ENCODE data around the gene SOX9. TPM values are rescaled to one million over a fixed set of nuclear protein-coding genes. Genes with fewer than 3 reads are reported as not detected.

SOX9 gene
- total RNA-seq (2021) = 1.2 and 1.3 TPM in 2 replicates
- long read RNA-seq, partial matches to known transcripts = 0 of 2 reads
- long read RNA-seq, other reads (novel, unspliced or antisense) = 2 of 2 reads

DNA sequence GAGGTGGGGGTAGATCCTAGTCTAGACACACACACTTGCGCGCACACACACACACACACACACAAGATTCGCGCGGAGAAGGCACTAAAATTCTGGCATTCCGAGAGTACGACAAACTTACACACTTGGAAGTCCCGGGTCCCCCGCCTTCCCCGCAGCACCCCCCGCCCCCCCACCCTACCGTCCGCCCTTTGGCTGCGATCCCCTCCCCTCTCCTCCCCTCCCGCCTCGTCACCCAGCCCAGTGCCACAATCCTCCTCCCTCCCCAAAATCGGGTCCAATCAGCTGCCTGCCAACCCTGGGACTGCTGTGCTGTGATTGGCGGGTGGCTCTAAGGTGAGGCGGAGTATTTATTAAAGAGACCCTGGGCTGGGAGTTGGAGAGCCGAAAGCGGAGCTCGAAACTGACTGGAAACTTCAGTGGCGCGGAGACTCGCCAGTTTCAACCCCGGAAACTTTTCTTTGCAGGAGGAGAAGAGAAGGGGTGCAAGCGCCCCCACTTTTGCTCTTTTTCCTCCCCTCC, at the start of gene SOX9:
Gene SOX9, plus strand, starts transcription at position 379 of the 522 bp plus-strand sequence. CDS start 372 bp downstream, outside the sequence.
- peak within 1 kb of the TSS; percentile 4; the same call in 1 of the 2 replicates for H3K14ac ChIP-seq (ENCODE audit: insufficient read depth, low read length)
- no CpG with 5 or more reads among the region's 27 CpGs for WGBS (ENCODE audit: extremely low coverage, insufficient read length, low lambda C conversion rate)
- H4K5ac ChIP-seq (ENCODE audit: insufficient read length, low read depth, low read length) = no peak within 1 kb of the TSS
- H2AFZ ChIP-seq (ENCODE audit: low read length) = no peak within 1 kb of the TSS
- no peak within 1 kb of the TSS for H3K18ac ChIP-seq (ENCODE audit: insufficient read length, low read depth, low read length)
- H3K9me3 Mint-ChIP-seq = no peaks in the 10 kb centered on the region; a peak in 2 of 5 replicates
- no peak within 1 kb of the TSS for H4K8ac ChIP-seq (replicated peaks; ENCODE audit: insufficient read length, low read depth, low read length)
- DNase-seq = peak; percentile 98
- no peak within 1 kb of the TSS for H2BK20ac ChIP-seq (ENCODE audit: low read depth, low read length, poor library complexity, severe bottlenecking)
- no peak within 1 kb of the TSS for H3K23ac ChIP-seq (ENCODE audit: insufficient read length, low read depth, low read length)
- TF ChIP-seq, protein P1, sequence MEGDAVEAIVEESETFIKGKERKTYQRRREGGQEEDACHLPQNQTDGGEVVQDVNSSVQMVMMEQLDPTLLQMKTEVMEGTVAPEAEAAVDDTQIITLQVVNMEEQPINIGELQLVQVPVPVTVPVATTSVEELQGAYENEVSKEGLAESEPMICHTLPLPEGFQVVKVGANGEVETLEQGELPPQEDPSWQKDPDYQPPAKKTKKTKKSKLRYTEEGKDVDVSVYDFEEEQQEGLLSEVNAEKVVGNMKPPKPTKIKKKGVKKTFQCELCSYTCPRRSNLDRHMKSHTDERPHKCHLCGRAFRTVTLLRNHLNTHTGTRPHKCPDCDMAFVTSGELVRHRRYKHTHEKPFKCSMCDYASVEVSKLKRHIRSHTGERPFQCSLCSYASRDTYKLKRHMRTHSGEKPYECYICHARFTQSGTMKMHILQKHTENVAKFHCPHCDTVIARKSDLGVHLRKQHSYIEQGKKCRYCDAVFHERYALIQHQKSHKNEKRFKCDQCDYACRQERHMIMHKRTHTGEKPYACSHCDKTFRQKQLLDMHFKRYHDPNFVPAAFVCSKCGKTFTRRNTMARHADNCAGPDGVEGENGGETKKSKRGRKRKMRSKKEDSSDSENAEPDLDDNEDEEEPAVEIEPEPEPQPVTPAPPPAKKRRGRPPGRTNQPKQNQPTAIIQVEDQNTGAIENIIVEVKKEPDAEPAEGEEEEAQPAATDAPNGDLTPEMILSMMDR (conservative IDR thresholded peaks at IDR 0.05) = no peak
- H3K27me3 Mint-ChIP-seq (ENCODE audit: low read depth) = peaks cover 84% of the 10 kb centered on the region
- H3K36me3 Mint-ChIP-seq (ENCODE audit: insufficient read depth in 1 of 3, low read depth in 3 of 3) = peaks cover 7 to 15% (median 13%) of the 10 kb centered on the region in 3 experiments
- H2BK12ac ChIP-seq (ENCODE audit: insufficient read length, low read depth, low read length) = no peak within 1 kb of the TSS
- H3K27me3 ChIP-seq (ENCODE audit: insufficient read depth, low read length) = peaks cover 38% of the 10 kb centered on the region
- no peak within 1 kb of the TSS for H3T11ph ChIP-seq (ENCODE audit: low read length)
- H2BK5ac ChIP-seq (ENCODE audit: insufficient read length, low read length) = no peak within 1 kb of the TSS
- H3K4me1 ChIP-seq (ENCODE audit: insufficient read depth, low read length) = no peaks in the 10 kb centered on the region; the same call in 1 of the 2 replicates
- peak within 1 kb of the TSS; percentile 81 to 98 for H3K4me3 Mint-ChIP-seq
- H2AK5ac ChIP-seq (ENCODE audit: insufficient read length, low read length) = no peak within 1 kb of the TSS
- H3K79me1 ChIP-seq (ENCODE audit: insufficient read depth, low read depth, low read length, poor library complexity, severe bottlenecking) = no peaks in the 10 kb centered on the region
- peak within 1 kb of the TSS; percentile 87 for H3K4me2 ChIP-seq (ENCODE audit: insufficient read depth, insufficient read length, low read length)
- no peak within 1 kb of the TSS for H2BK120ac ChIP-seq (ENCODE audit: low read depth, low read length, poor library complexity, severe bottlenecking)
- no peaks in the 10 kb centered on the region for H3K79me2 ChIP-seq (ENCODE audit: insufficient read depth, low read length)
- H3K4ac ChIP-seq (ENCODE audit: low read depth, low read length) = no peak within 1 kb of the TSS
- no peak within 1 kb of the TSS for H2BK15ac ChIP-seq (ENCODE audit: low read depth, low read length)
- no peak within 1 kb of the TSS for H3K56ac ChIP-seq (ENCODE audit: insufficient read length, low read depth, low read length)
- H3K4me1 Mint-ChIP-seq = peaks cover 45 to 56% of the 10 kb centered on the region in 2 experiments
- no peak within 1 kb of the TSS for H3K9ac ChIP-seq (ENCODE audit: extremely low read depth, insufficient read length, low read length)
- peak within 1 kb of the TSS in 2 of 3 experiments; percentile 40 to 79; a peak in 2 of 7 replicates for H3K27ac Mint-ChIP-seq
- no peak within 1 kb of the TSS for H3K27ac ChIP-seq (ENCODE audit: insufficient read length, low read depth, low read length)
- no peak within 1 kb of the TSS for H4K91ac ChIP-seq (ENCODE audit: insufficient read length, low read depth, low read length)
- peaks cover 62% of the 10 kb centered on the region for H3K23me2 ChIP-seq (ENCODE audit: insufficient read length, low read depth, low read length, poor library complexity, severe bottlenecking)
- no peaks in the 10 kb centered on the region for H4K20me1 ChIP-seq (ENCODE audit: control insufficient read depth, insufficient read depth, insufficient read length)
- no peaks in the 10 kb centered on the region for H3K9me3 ChIP-seq (ENCODE audit: control insufficient read depth, low read depth, low read length)
